Activated CD8-positive, alpha-beta T cell treated with anti-CD3 and anti-CD28 coated beads for 36 hours (primary cell): ENCODE measurements around the gene CSNK1A1. TPM values are rescaled to one million over a fixed set of nuclear protein-coding genes. Genes with fewer than 3 reads are reported as not detected.
"Not testable (repeated sequence)": the region's sequence is repeated elsewhere in the genome, so short reads cannot be mapped to it uniquely, and the experiment has no call there.

Experiments
- ATAC-seq: fragments of 200-7000 bp; cut with Tn5 transposase; one replicate; pipeline ENCODE4 v1.10.0; 2021; ENCODE audit warnings: mild to moderate bottlenecking, moderate library complexity
- CTCF ChIA-PET: fragments of 350-600 bp; sonication (Branson Sonifier 250); formaldehyde crosslinking; loops from one replicate; lab custom pipeline; 2021; ENCODE audit warnings: antibody characterized with exemption; lab: Charles Lee
- POLR2A ChIA-PET: fragments of 350-600 bp; sonication (Branson Sonifier 250); formaldehyde crosslinking; loops from one replicate; lab custom pipeline; 2021; ENCODE audit warnings: antibody characterized with exemption; lab: Charles Lee
- DNase-seq: peaks from one replicate; pipeline ENCODE4 v3.0.0-alpha.2; 2020
- H3K27ac Mint-ChIP-seq: one replicate; pipeline ENCODE4 v1.8.0; 2021; ENCODE audit warnings: mild to moderate bottlenecking, mixed read lengths
- H3K27me3 Mint-ChIP-seq: one replicate; pipeline ENCODE4 v1.8.0; 2021; ENCODE audit warnings: mixed read lengths
- H3K36me3 Mint-ChIP-seq: one replicate; pipeline ENCODE4 v1.8.0; 2021; ENCODE audit warnings: low read depth, mixed read lengths
- H3K4me1 Mint-ChIP-seq: one replicate; pipeline ENCODE4 v1.8.0; 2021; ENCODE audit warnings: low read depth, mixed read lengths
- H3K4me3 Mint-ChIP-seq: one replicate; pipeline ENCODE4 v1.8.0; 2021; ENCODE audit warnings: mild to moderate bottlenecking, moderate library complexity, mixed read lengths
- H3K9me3 Mint-ChIP-seq: one replicate; pipeline ENCODE4 v1.8.0; 2021; ENCODE audit warnings: mixed read lengths
- CTCF ChIP-seq: fragments of 200-600 bp; IDR thresholded peaks from one replicate; pipeline ENCODE4 v1.8.0; 2022; ENCODE audit warnings: antibody characterized with exemption, mild to moderate bottlenecking
- intact Hi-C: fragments of 100-400 bp; cut with micrococcal nuclease; formaldehyde crosslinking; loops from one replicate; pipeline ENCODE4 v1.10.0; 2022
- total RNA-seq, 2 experiments: library from RNA; stranded (reverse); gene quantifications; one replicate each; pipeline ENCODE4 v1.2.3, GENCODE V29; 2021

The CSNK1A1 gene
- total RNA-seq, 2 experiments from 2014 or later = 154 to 168 TPM

DNA sequence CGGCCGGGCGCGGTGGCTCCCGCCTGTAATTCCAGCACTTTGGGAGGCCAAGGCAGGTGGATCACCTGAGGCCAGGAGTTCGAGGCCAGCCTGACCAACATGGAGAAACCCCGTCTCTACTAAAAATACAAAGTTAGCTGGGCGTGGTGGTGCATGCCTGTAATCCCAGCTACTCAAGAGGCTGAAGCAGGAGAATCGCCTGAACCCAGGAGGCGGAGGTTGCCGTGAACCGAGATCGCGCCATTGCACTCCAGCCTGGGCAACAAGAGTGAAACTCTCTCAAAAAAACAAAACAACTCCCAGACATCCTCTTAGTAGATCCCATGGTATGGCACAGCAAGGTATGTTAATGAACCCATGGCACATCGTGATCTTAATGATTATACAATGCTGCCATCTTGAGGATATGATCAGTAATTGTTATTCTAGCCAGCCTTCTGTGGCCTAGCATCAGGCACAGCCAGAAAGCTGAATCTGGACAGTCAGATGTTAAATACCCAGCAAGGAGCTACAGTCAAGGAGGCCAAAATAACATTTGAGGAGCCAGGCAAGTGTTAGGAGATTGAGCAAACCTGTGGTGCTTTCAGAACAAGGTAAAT is 13.4 kb upstream of the CSNK1A1 start:
- intact Hi-C loops = loop anchor here (1.0 to 2.0 kb wide), 2 partner anchors 122 to 184 kb away; no protein-coding TSS in a partner anchor
- H3K4me1 Mint-ChIP-seq = peaks cover 24% of the 10 kb centered on the region
- peak; percentile 91 for ATAC-seq
- H3K36me3 Mint-ChIP-seq, H3K27ac Mint-ChIP-seq, H3K9me3 Mint-ChIP-seq, DNase-seq, H3K27me3 Mint-ChIP-seq, H3K4me3 Mint-ChIP-seq: not testable (repeated sequence)
- peak; percentile 80 for TF ChIP-seq CTCF
- ChIA-PET CTCF (interaction anchor here (0.6 to 4.6 kb wide), 43 partner anchors 9 to 306 kb away, joined by 3 to 71 read pairs (median 4); partner anchors contain the start of genes ARHGEF37, IL17B and PCYOX1L), POLR2A (interaction anchor here (0.6 kb wide), 1 partner anchor 82 kb away, joined by 3 read pairs; no protein-coding TSS in a partner anchor)

DNA sequence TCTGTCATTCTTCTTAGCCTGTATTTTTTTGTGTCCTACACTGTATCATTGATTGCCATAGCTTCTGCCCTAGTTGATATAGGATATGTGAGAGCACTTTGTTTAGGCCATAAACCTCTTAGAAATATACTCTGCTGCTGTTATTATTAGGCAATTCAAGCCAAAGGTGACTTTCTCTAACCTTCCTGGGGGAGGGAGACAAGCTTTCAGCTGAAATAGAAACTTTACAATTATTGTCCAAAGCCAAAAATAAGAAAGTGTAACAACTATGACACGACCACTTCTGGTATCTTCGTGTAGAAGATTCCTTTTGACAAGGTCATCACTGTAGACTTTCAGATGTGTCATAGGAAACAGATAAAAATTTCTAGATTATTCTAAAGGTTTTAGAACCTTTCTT is 12.2 kb upstream of the CSNK1A1 start:
- TF ChIP-seq CTCF = no peak
- no peak for DNase-seq
- ChIA-PET CTCF (interaction anchor here (0.7 to 4.6 kb wide), 22 partner anchors 12 to 231 kb away, joined by 3 to 42 read pairs (median 6); partner anchors contain the start of genes ARHGEF37 and CSNK1A1), POLR2A (interaction anchor here (4.1 kb wide), 1 partner anchor 12 kb away, joined by 19 read pairs; the partner anchor contains the start of gene CSNK1A1)
- intact Hi-C loops = no loop called here
- Mint-ChIP-seq H3K27ac (no peak overlapping the region), H3K4me3 (no peak overlapping the region), H3K27me3 (no peaks in the 10 kb centered on the region), H3K4me1 (peaks cover 24% of the 10 kb centered on the region), H3K9me3 (no peaks in the 10 kb centered on the region), H3K36me3 (no peaks in the 10 kb centered on the region)
- no peak for ATAC-seq

- H3K27me3 Mint-ChIP-seq = no peaks in the 10 kb centered on the region
- no peaks in the 10 kb centered on the region for H3K36me3 Mint-ChIP-seq
- intact Hi-C loops = no loop called here
- H3K27ac Mint-ChIP-seq = peak overlapping the region; percentile 40
- no peak for TF ChIP-seq CTCF
- H3K4me1 Mint-ChIP-seq = peaks cover 24% of the 10 kb centered on the region
- ChIA-PET POLR2A (interaction anchor here (1.0 to 4.1 kb wide), 2 partner anchors 10 to 38 kb away, joined by 3 to 19 read pairs; partner anchors contain the start of gene CSNK1A1), CTCF (interaction anchor here (1.4 to 4.6 kb wide), 15 partner anchors 10 to 229 kb away, joined by 3 to 42 read pairs (median 7); partner anchors contain the start of genes ARHGEF37 and CSNK1A1)
- DNase-seq (no peak), ATAC-seq (peak; percentile 81)
- H3K9me3 Mint-ChIP-seq = no peaks in the 10 kb centered on the region
- H3K4me3 Mint-ChIP-seq = no peak overlapping the region
Measured at GRCh38 chr5:149561848-149562247, 10.6 kb upstream of the CSNK1A1 start.

GRCh38 chr5:149559706-149560105 is 8.5 kb upstream of the CSNK1A1 start:
- CTCF ChIA-PET = interaction anchor here (4.3 to 4.6 kb wide), 2 partner anchors 126 to 177 kb away, joined by 24 to 36 read pairs; no protein-coding TSS in a partner anchor
- no peak overlapping the region for H3K27ac Mint-ChIP-seq
- DNase-seq (no peak), ATAC-seq (no peak)
- peaks cover 22% of the 10 kb centered on the region for H3K4me1 Mint-ChIP-seq
- H3K36me3 Mint-ChIP-seq = no peaks in the 10 kb centered on the region
- no peaks in the 10 kb centered on the region for H3K9me3 Mint-ChIP-seq
- intact Hi-C loops = no loop called here
- TF ChIP-seq CTCF = no peak
- H3K4me3 Mint-ChIP-seq = no peak overlapping the region
- POLR2A ChIA-PET = interaction anchor here (1.5 to 4.1 kb wide), 2 partner anchors 8 to 14 kb away, joined by 3 to 19 read pairs; partner anchors contain the start of gene CSNK1A1
- no peaks in the 10 kb centered on the region for H3K27me3 Mint-ChIP-seq
